ENCODE results near the gene SYNGAP1. TPM values are rescaled to one million over a fixed set of nuclear protein-coding genes. Genes with fewer than 3 reads are reported as not detected.

Gene SYNGAP1
- total and polyA plus RNA-seq, 2 of the 4 experiments (the other 2 are of a cell fraction) = 1.4 to 17.0 TPM

GRCh38 chr6:33446356-33446755 is 26.5 kb downstream of the SYNGAP1 start (continued):
- TF ChIP-seq CTCF (conservative IDR thresholded peaks at IDR 0.05; ENCODE audit: low read depth, low read length) (no peak), POLR2A (IDR thresholded peaks at IDR 0.05; ENCODE audit: low read depth, low read length) (no peak), BHLHE40 (IDR thresholded peaks at IDR 0.05; ENCODE audit: low read depth, low read length) (no peak)

GRCh38 chr6:33450434-33450833 is 30.6 kb downstream of the SYNGAP1 start:
- BruUV-seq (replicated peaks) = no TSS peak
- Histone ChIP-seq H2AFZ (replicated peaks; ENCODE audit: low read length, poor library complexity) (no peak overlapping the region), H2BK20ac (ENCODE audit: low read depth, low read length) (no peak overlapping the region), H3K9me3 (ENCODE audit: control insufficient read depth, insufficient read depth, low read length) (no peaks in the 10 kb centered on the region), H3K9ac (ENCODE audit: low read depth, low read length) (no peak overlapping the region), H4K5ac (ENCODE audit: low read depth, low read length) (no peak overlapping the region), H3K4me2 (ENCODE audit: low read depth, low read length) (no peak overlapping the region), H3K79me1 (ENCODE audit: low read depth in 1 of 2, low read length in 2 of 2) (peaks cover 18 to 28% of the 10 kb centered on the region in 2 experiments; a peak in 3 of 4 replicates), H3K14ac (replicated peaks; ENCODE audit: low read depth, low read length) (no peak overlapping the region), H3K9me1 (ENCODE audit: insufficient read depth, low read length) (no peaks in the 10 kb centered on the region), H2BK5ac (ENCODE audit: low read depth, low read length, poor library complexity, severe bottlenecking) (no peak overlapping the region), H2AK9ac (replicated peaks; ENCODE audit: low read depth, low read length, poor library complexity) (no peak overlapping the region), H3K4ac (ENCODE audit: low read depth, low read length) (no peak overlapping the region), H3K4me3 (ENCODE audit: insufficient read depth, low read depth, low read length) (no peak overlapping the region), H3K23ac (ENCODE audit: low read depth, low read length) (no peak overlapping the region), H3K36me3 (ENCODE audit: control insufficient read depth, insufficient read depth, low read length) (peaks cover 37% of the 10 kb centered on the region), H2BK15ac (ENCODE audit: low read depth, low read length) (no peak overlapping the region), H3K18ac (ENCODE audit: low read depth, low read length) (no peak overlapping the region), H3K27ac (ENCODE audit: insufficient read depth, low read length) (no peak overlapping the region), H3K27me3 (ENCODE audit: control insufficient read depth, insufficient read depth, low read length) (no peaks in the 10 kb centered on the region), H4K91ac (ENCODE audit: insufficient read depth, low read depth, low read length) (no peak overlapping the region), H3K56ac (ENCODE audit: extremely low read depth, insufficient read depth, low read length) (no peak overlapping the region), H4K20me1 (ENCODE audit: insufficient read depth, low read length) (no peaks in the 10 kb centered on the region; the same call in 1 of the 2 replicates), H3K4me1 (ENCODE audit: control insufficient read depth, insufficient read depth, low read length) (peaks cover 4% of the 10 kb centered on the region), H4K8ac (ENCODE audit: low read depth in 2 of 2, low read length in 2 of 2) (no peak overlapping the region), H2AK5ac (ENCODE audit: low read depth, low read length) (no peak overlapping the region), H2BK120ac (ENCODE audit: low read depth, low read length) (no peak overlapping the region)
- no CpG with 5 or more reads among the region's 3 CpGs for WGBS, 2 experiments (ENCODE audit: extremely low coverage in 2 of 2, insufficient read length in 1 of 2)
- dilution Hi-C loops (cut with HindIII; ENCODE audit: low sequenced_read_pairs, unreplicated experiment) (no loop called here), in situ Hi-C loops (cut with MboI; ENCODE audit: low sequenced_read_pairs) (loop anchor here (10.0 kb wide), 1 partner anchor 254 kb away; no protein-coding TSS in a partner anchor), intact Hi-C loops (cut with micrococcal nuclease) (loop anchor here (10.0 kb wide), 1 partner anchor 224 kb away; no protein-coding TSS in a partner anchor)
- ChIA-PET POLR2A (ENCODE audit: unreplicated experiment) (no interaction called here), CTCF (interaction anchor here (0.5 kb wide), 1 partner anchor 100 kb away, joined by 3 read pairs; no protein-coding TSS in a partner anchor)
- DNase-seq (no peak), ATAC-seq (ENCODE audit: low read depth) (no peak)
- TF ChIP-seq CEBPB (IDR thresholded peaks at IDR 0.05; ENCODE audit: low read depth, low read length) = no peak
- no peak for TF ChIP-seq RAD21 (IDR thresholded peaks at IDR 0.05; ENCODE audit: low read length)
- TF ChIP-seq MAZ (IDR thresholded peaks at IDR 0.05; ENCODE audit: borderline replicate concordance, low read depth, low read length) = no peak
- no peak for TF ChIP-seq MAFK (IDR thresholded peaks at IDR 0.05; ENCODE audit: low read depth, low read length)
- no peak for TF ChIP-seq NFE2L2 (IDR thresholded peaks at IDR 0.05; ENCODE audit: low read depth, low read length)
- no peak for TF ChIP-seq CTCF (conservative IDR thresholded peaks at IDR 0.05; ENCODE audit: low read depth, low read length)
